PC-9 (cell line): Measurements from ENCODE around the gene FANCI. TPM values are rescaled to one million over a fixed set of nuclear protein-coding genes. Genes with fewer than 3 reads are reported as not detected.
"Not testable (repeated sequence)": the region's sequence is repeated elsewhere in the genome, so short reads cannot be mapped to it uniquely, and the experiment has no call there.

Experiments used
- BruUV-seq: library from RNA; stranded (reverse); fragments of 400-500 nt; replicated peaks from 2 replicates; lab custom pipeline; 2021; lab: Mats Ljungman, UMichigan
- CTCF ChIA-PET: fragments of 300-600 bp; sonication (Branson Sonifier 250); formaldehyde crosslinking; loops from one replicate; lab custom pipeline; 2022; ENCODE audit warnings: antibody characterized with exemption; lab: Charles Lee
- POLR2A ChIA-PET: fragments of 300-600 bp; sonication (Branson Sonifier 250); formaldehyde crosslinking; loops from one replicate; lab custom pipeline; 2022; ENCODE audit warnings: antibody characterized with exemption; ENCODE audit not compliant: unreplicated experiment; lab: Charles Lee
- DNase-seq, 2 experiments: peaks; one replicate each; pipeline versions ENCODE4 v3.0.0 to v3.0.0-alpha.2; 2015 to 2022; ENCODE audit warnings: mixed read lengths in 1 of 2
- H2AFZ ChIP-seq: fragments of 200-600 bp; sonication (generic); 2 replicates; pipeline ENCODE4 v1.8.1; 2017; ENCODE audit warnings: antibody characterized with exemption
- H3F3A ChIP-seq: fragments of 200-600 bp; sonication (generic); 2 replicates; pipeline ENCODE4 v1.8.1; 2017; ENCODE audit warnings: antibody characterized with exemption, mild to moderate bottlenecking, low read depth; ENCODE audit not compliant: insufficient read depth
- H3K27ac ChIP-seq: fragments of 200-600 bp; sonication (generic); 2 replicates; pipeline ENCODE4 v1.6.1; 2016; ENCODE audit warnings: mixed run types
- H3K27me3 ChIP-seq: fragments of 200-600 bp; sonication (generic); 2 replicates; pipeline ENCODE4 v1.6.1; 2016; ENCODE audit warnings: low read depth, mixed run types; ENCODE audit not compliant: insufficient read depth
- H3K36me3 ChIP-seq: fragments of 200-600 bp; sonication (generic); 2 replicates; pipeline ENCODE4 v1.6.1; 2016; ENCODE audit warnings: low read depth, mixed run types
- H3K4me1 ChIP-seq: fragments of 200-600 bp; sonication (generic); replicated peaks from 2 replicates; pipeline ENCODE4 v1.6.1; 2016; ENCODE audit warnings: mixed run types; ENCODE audit not compliant: insufficient read depth
- H3K4me2 ChIP-seq: fragments of 200-600 bp; sonication (generic); 2 replicates; pipeline ENCODE4 v1.6.1; 2017; ENCODE audit warnings: mixed run types
- H3K4me3 ChIP-seq: fragments of 200-600 bp; sonication (generic); 2 replicates; pipeline ENCODE4 v1.6.1; 2016; ENCODE audit warnings: mixed run types
- H3K79me2 ChIP-seq: fragments of 200-600 bp; sonication (generic); 2 replicates; pipeline ENCODE4 v1.6.1; 2017; ENCODE audit warnings: low read depth, mixed run types
- H3K9me2 ChIP-seq: fragments of 200-600 bp; sonication (generic); 2 replicates; pipeline ENCODE4 v1.8.1; 2017; ENCODE audit warnings: mild to moderate bottlenecking; ENCODE audit not compliant: insufficient read depth
- H3K9me3 ChIP-seq: fragments of 200-600 bp; sonication (generic); 2 replicates; pipeline ENCODE4 v1.8.1; 2016; ENCODE audit warnings: low read depth; ENCODE audit not compliant: insufficient read depth
- H4K20me1 ChIP-seq: fragments of 200-600 bp; sonication (generic); 2 replicates; pipeline ENCODE4 v1.8.1; 2017; ENCODE audit not compliant: insufficient read depth
- EZH2 ChIP-seq: fragments of 200-600 bp; sonication (generic); IDR thresholded peaks from 2 replicates; pipeline ENCODE4 v1.8.0; 2017; ENCODE audit warnings: antibody characterized with exemption, low read depth
- intact Hi-C: fragments of 100-400 bp; cut with micrococcal nuclease; formaldehyde crosslinking; loops from one replicate; pipeline ENCODE4 v1.10.0; 2022; ENCODE audit not compliant: unreplicated experiment
- total RNA-seq: library from RNA; stranded (reverse); gene quantifications from 2 replicates; pipeline ENCODE4 v1.2.3, GENCODE V29; 2021
- TF ChIP-seq, protein P1 (sequence below): fragments of 200-600 bp; sonication (generic); conservative IDR thresholded peaks from 2 replicates; pipeline ENCODE4 v1.6.1; 2017; ENCODE audit warnings: mixed run types, antibody characterized with exemption, mild to moderate bottlenecking, moderate library complexity

The FANCI gene
- total RNA-seq, 1 experiment from 2014 or later: 126 TPM

DNA sequence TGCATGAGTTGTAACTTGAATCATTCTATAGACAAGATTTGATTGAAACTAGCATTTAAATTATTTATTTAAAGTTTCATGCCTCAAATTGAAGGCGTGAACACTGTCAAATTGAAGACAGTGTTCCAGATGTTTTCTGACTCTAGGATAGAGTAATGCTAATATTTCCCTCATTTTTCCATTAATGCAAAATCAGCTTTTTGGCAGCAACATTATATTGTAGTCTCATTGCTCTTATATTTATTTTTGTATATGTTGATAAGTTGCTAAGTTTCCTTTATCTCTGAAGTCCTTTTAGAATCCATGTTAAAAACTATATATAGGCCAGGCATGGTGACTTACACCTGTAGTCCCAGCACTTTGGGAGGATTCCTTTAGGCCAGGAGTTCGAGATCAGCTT is 4.8 kb downstream of the FANCI start:
- DNase-seq: no peak
- peaks cover 9% of the 10 kb centered on the region for H3K4me1 ChIP-seq
- H3K79me2 ChIP-seq: peaks cover 27% of the 10 kb centered on the region
- no peak overlapping the region for H3K4me3 ChIP-seq
- BruUV-seq: no TSS peak
- TF ChIP-seq, protein P1, sequence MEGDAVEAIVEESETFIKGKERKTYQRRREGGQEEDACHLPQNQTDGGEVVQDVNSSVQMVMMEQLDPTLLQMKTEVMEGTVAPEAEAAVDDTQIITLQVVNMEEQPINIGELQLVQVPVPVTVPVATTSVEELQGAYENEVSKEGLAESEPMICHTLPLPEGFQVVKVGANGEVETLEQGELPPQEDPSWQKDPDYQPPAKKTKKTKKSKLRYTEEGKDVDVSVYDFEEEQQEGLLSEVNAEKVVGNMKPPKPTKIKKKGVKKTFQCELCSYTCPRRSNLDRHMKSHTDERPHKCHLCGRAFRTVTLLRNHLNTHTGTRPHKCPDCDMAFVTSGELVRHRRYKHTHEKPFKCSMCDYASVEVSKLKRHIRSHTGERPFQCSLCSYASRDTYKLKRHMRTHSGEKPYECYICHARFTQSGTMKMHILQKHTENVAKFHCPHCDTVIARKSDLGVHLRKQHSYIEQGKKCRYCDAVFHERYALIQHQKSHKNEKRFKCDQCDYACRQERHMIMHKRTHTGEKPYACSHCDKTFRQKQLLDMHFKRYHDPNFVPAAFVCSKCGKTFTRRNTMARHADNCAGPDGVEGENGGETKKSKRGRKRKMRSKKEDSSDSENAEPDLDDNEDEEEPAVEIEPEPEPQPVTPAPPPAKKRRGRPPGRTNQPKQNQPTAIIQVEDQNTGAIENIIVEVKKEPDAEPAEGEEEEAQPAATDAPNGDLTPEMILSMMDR: no peak
- TF ChIP-seq EZH2: no peak
- H3K27me3 ChIP-seq: no peaks in the 10 kb centered on the region
- CTCF ChIA-PET: no interaction called here
- no peak overlapping the region for H2AFZ ChIP-seq
- intact Hi-C loops: no loop called here
- POLR2A ChIA-PET: no interaction called here
- no peak overlapping the region for H3K4me2 ChIP-seq
- no peak overlapping the region for H3K27ac ChIP-seq
- H3K9me2 ChIP-seq: no peaks in the 10 kb centered on the region
- H3K36me3 ChIP-seq: peaks cover 29% of the 10 kb centered on the region; the same call in 1 of the 2 replicates
- no peaks in the 10 kb centered on the region for H3F3A ChIP-seq
- H3K9me3 ChIP-seq: 0 out of 2 replicates have a peak, but pooled peaks cover 3% of the 10 kb centered on the region
- no peaks in the 10 kb centered on the region for H4K20me1 ChIP-seq

DNA sequence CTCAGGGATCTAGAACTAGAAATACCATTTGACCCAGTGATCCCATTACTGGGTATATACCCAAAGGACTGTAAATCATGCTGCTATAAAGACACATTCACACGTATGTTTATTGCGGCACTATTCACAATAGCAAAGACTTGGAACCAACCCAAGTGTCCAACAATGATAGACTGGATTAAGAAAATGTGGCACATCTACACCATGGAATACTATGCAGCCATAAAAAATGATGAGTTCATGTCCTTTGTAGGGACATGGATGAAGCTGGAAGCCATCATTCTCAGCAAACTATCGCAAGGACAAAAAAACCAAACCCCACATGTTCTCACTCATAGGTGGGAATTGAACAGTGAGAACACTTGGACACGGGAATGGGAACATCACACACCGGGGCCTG is 6.4 kb downstream of the FANCI start:
- H3K27ac ChIP-seq, H2AFZ ChIP-seq, H3K4me1 ChIP-seq, H3K27me3 ChIP-seq, H3F3A ChIP-seq, H3K9me2 ChIP-seq, CTCF ChIA-PET, H3K9me3 ChIP-seq, H3K4me3 ChIP-seq, DNase-seq, intact Hi-C loops, H4K20me1 ChIP-seq, POLR2A ChIA-PET, H3K4me2 ChIP-seq, BruUV-seq: not testable (repeated sequence)
- Histone ChIP-seq H3K36me3 (peaks cover 29% of the 10 kb centered on the region; the same call in 1 of the 2 replicates), H3K79me2 (peaks cover 16% of the 10 kb centered on the region)

DNA sequence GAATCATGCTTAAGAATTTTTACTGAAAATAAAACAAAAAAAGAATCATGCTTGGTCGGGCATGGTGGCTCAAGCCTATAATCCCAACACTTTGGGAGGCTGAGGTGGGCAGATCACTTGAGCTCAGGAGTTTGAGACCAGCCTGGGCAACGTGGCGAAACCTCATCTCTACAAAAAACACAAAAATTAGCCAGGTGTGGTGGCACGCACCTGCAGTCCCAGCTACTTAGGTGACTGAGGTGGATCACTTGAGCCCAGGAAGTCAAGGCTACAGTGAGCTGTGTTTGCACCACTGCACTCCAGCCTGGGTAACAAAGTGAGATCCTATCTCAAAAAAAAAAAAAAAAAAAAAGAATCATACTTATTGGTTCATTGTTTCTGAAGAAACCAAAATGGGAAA is 33.5 kb downstream of the FANCI start:
- H2AFZ ChIP-seq, H3F3A ChIP-seq, H3K27ac ChIP-seq, H3K79me2 ChIP-seq, H3K4me3 ChIP-seq, H3K9me2 ChIP-seq, H3K36me3 ChIP-seq, BruUV-seq, H3K9me3 ChIP-seq, H3K27me3 ChIP-seq, H4K20me1 ChIP-seq, H3K4me2 ChIP-seq, H3K4me1 ChIP-seq, DNase-seq, intact Hi-C loops, POLR2A ChIA-PET: not testable (repeated sequence)
- CTCF ChIA-PET: interaction anchor here (0.5 kb wide), 1 partner anchor 1307 kb away, joined by 13 read pairs; no protein-coding TSS in a partner anchor

DNA sequence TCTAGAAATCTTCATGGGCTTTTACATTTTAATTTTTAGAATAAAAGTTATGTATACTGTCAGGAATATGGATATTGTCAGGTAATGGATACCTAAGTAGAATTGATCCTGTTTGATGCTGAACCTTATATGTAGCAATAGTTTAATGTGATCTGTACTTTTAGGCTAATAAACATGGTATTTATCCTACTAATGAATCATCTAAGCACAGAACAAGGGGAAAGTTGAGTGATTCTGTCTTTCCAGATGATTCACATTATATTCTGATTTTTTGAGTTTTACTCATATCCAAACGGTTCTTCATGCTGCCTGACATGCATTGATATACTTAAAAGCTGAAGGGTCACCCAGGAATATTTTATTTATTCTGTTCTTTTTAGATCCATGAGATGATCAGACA is 34.5 kb downstream of the FANCI start:
- POLR2A ChIA-PET: no interaction called here
- Histone ChIP-seq H3K36me3 (no peaks in the 10 kb centered on the region; the same call in 1 of the 2 replicates), H3K4me3 (no peak overlapping the region)

More for the DNA sequence above, 34.5 kb downstream of the FANCI start:
- H3K9me3 ChIP-seq: no peaks in the 10 kb centered on the region
- no peaks in the 10 kb centered on the region for H3K9me2 ChIP-seq
- no peak overlapping the region for H3K27ac ChIP-seq
- H3K79me2 ChIP-seq: no peaks in the 10 kb centered on the region
- no peak for DNase-seq
- H3F3A ChIP-seq: no peaks in the 10 kb centered on the region
- no peaks in the 10 kb centered on the region for H3K27me3 ChIP-seq
- intact Hi-C loops: no loop called here
- CTCF ChIA-PET: no interaction called here
- TF ChIP-seq, protein P1: no peak
- TF ChIP-seq EZH2: no peak
- H4K20me1 ChIP-seq: no peaks in the 10 kb centered on the region
- no peak overlapping the region for H3K4me2 ChIP-seq
- BruUV-seq: no TSS peak
- H2AFZ ChIP-seq: no peak overlapping the region
- no peaks in the 10 kb centered on the region for H3K4me1 ChIP-seq
